ELF-1 (cell line): ENCODE data around the gene CALML5.

Experiments used
- DNase-seq: peaks from one replicate; pipeline ENCODE4 v3.0.0-alpha.2; 2016; ENCODE audit warnings: low read depth, low spot score

CALML5 gene

GRCh38 chr10:5533098-5533731 lies 33.8 kb upstream of the CALML5 start:
- DNase-seq = no peak

GRCh38 chr10:5532618-5533097 lies 33.3 kb upstream of the CALML5 start:
- DNase-seq = no peak

DNA sequence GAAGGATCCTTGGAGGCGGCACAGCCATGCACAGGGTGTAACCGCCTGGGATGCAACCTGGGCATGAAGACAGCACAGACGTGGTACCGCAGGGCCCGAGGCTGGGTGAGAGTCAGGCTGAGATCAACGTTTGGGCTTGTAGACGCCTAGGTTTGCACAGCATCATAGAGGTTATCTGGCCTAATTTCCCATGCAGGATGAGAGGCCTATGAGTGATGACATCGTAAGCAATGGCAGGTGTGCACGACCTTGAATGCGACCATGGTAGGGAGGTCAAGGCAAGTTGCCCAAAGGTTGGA lies 32.9 kb upstream of the CALML5 start:
- no peak for DNase-seq

DNA sequence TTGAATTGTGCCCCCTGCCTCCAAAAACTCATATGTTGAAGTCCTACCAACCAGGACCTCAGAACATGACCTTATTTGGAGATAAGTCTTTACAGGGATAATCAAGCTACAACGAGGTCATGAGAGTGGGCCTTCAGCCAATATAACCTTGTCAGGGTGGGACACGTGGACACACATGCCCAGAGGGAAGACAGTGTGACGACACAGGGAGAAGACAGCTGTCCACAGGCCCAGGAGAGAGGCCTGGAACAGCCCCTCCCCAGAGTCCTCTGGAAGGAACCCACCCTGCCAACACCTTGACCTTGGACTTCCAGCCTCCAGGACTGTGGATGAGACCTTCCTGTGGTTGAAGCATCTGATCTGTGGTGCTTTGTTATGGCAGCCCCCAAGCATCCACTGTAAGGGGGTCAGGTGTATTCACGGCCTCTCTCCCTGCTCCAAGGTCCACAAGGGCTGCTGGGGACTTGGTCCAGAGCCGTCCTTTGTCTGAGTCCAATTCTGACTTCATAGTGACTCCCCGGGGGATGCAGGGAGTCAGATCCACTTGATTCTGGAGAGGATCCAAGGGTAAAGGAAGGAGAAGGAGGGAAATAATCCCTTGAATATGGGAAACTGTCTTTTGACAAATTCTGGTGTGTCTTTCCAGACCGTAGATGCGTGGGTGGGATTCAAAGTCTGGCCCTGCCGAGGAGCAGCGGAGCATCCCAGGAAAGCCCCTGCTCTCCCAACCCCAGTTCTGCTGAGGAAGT lies 32.4 kb upstream of the CALML5 start:
- DNase-seq = no peak

DNA sequence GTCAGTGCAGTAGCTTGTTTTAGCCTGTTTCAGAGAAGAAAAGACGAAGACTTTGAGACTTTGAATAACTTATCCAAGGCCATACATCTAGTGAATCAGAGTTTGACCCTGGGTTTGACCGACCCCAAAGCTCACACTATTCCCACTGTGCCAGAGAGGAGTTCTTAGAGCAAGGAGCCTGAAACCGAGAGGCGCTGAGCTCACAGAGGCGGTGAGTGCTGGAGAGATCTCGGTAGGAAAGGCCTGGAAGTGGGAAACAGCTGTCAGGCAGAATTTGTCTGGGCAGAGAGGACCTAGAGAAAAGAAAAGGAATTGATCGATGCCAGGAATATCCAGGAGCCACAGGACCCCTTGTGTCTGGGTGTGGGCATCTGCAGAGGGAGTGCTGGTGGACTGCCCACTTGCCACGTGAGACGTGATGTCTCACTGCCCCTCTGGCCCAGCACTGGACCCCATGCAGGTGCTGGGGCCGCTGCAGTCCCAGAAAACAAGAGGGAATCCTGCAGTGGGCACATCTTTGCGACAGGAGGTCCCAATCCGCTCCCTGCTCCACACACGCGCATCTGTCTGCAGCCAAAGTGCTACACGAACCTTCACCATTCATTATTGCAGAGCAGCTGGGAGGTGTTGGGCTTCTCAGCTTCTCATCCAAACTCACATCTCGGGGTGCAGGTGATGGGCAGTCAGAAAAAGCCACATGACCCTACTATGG lies 31.6 kb upstream of the CALML5 start:
- no peak for DNase-seq

- DNase-seq = no peak
Measured at GRCh38 chr10:5530412-5530806, 31.0 kb upstream of the CALML5 start.

DNA sequence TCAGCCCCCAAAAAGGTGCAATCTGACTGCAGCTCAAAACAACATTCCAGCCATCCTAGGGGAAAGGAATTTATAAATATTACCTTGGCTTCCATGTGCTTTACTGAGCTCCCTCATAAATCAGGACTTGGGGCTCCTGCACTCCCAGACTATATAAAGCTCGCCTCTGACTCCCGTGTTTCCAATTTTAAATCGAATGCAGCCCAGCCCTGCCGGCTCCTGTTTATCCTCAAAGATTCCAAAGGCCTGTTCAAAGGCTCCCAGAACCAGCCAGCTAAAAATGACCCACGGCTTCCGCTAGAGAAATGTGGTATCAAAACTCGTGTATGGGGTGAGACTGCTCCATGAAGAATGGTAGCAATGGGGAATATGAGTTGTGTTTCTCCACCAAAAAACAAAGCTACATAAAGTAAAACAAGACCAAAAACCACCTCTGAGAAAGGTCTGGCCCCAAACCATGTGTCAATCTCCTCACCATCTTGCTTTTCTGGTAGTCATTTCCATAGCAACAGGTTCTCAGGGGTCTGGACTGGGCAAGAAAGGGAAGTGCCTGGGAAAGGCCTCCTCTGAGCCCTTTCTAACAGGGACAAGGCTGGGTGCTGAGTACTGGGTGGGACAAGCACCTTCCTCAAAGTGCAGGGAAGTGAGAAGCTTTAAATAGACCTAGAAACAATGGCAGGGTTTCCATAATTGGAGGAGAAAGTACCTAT lies 30.5 kb upstream of the CALML5 start:
- DNase-seq = no peak

DNA sequence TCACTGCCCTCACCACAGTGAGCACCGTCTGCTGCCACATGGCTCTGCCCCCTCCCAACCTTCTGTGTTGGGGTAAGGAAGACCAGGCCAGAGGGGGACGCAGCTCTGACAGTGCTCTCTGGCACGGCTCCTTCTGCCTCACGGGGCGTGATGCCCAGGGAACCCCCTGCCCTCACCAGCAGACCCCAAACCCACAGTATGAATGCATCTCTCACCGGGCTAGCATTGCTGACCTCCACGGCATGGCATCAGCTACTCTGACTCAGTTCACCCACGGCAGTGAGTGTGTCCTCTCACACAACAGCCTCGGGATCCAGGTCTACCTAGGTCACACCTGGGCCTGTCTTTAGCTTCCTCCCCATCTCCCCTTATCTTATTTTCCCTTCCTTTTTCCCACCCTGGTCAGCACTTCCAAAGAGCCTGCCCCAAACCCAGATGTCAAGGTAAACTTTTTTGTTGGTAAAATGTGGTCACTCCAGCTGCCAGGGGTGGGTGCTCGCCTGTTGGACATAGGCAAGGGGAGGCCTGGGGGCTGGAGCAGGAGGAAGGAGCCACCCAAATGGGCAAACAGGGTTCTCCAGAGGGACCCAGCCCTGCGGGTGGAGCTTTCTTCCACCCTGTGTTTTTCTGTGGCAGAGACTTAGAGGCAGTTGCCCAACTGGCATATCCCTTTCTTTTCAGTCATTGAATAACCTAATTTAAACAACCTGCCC lies 29.8 kb upstream of the CALML5 start:
- DNase-seq = no peak

DNA sequence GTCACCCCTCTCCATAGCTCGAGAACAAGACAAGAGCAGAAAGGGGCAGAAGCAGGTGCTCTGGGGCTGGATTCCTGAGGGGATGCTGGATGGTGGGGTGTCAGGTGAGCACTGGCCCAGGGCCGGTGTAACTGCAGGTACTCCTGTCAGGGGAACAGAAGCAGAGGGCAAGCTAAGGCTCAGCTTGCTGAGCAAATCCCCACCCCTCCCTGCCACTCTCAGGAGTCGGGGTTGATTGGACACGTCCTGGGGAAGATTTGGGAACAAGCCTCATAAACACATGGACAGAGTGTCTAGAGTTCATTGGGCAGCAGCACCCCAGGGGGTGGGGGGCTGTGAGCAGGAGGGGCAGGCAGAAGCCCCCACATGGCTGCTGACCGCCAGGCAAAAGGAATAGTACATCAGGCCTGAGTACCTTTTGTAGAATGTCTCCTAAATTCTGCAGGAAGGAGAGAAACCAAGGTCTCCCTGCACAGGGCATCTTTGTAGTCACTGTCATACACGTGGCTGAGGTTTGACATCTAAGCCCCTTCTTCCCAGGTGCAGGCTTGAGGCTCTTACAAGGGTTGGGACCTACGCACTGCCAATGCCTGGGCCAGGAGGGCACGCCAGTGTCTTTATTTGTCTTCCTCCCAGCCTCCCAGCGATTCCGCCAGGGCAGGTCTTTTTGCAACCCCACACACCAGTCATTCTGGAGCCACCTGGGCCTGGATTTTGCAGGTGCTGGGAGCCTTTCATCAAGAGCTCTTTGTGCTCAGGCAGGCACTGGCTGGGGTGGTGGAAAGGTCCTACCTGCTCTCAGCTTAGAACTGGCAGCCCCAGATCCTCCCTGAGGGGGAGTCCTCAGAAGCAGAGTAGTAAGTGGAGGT lies 28.2 kb upstream of the CALML5 start:
- no peak for DNase-seq

DNA sequence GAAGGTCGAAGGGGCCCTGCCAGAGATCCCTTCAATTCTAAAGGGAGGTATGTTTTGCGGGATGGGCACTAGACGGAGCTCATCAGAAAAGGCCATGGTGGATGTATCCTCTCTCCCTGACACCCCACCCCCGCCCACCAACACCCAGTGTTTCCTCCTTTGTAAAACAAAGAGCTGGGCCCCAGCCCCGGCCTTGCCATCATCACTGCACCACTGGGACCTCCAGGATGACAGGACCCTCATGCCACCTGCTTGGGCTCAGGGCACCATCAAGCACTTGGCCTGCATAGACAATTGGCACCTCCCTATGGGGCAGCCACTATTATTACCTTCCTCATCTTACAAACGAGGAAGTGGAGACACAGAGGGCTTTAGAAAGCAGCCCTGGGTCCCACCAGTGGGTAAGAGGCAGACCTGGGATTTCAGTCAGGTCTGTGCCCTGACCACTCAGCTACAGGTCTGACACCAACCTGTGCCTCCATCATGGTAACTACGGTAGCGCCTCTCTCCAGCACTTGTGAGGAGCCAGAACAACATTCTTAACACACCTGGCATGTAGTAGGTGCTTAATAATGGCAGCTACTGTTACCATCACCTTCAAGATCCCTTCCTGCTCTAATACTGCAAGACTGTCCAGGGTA lies 27.4 kb upstream of the CALML5 start:
- no peak for DNase-seq

DNA sequence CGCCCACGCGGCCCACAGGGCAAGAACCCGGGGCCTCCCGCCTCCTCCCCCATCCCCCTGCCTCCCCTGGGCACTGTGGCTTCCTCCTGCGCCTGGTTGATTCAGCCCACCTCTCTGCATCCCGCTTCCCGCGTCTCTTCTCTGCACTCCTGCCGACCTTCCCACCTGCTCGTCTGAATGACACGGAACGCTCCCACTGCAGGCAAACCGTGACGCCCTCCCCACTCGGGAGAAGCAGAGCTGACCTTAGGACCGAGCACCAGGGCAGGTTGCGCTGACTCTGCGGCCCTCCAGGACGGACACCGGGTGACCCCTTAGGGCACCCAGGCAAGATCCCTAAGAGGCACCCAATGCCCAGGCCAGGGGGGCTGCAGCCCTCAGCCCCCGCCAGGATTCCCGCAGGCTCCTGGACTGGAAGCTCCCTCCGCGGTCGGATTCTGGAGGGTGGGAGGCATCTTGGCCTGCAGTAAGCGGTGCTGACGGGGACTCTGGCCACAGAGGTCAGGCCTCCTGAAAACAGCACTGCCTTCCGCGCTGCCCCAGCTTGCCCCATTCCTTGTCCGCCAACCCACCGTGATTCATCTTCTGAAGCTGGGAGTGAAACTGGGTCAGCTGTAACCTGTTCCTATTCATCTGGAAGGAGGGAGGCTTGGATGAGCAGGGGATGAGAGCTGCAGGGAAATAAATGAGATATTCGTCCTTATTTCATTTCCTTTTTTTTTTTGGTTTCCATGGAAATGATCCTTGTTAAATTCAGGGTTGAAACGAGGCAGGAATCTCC lies 26.4 kb upstream of the CALML5 start:
- DNase-seq = no peak

GRCh38 chr10:5524641-5525560 lies 25.5 kb upstream of the CALML5 start, which contains the start of gene CALML3:
TSS of gene CALML3 (plus strand) at chr10:5524961. CDS start at chr10:5525086, 125 bp downstream.
- DNase-seq = no peak

DNA sequence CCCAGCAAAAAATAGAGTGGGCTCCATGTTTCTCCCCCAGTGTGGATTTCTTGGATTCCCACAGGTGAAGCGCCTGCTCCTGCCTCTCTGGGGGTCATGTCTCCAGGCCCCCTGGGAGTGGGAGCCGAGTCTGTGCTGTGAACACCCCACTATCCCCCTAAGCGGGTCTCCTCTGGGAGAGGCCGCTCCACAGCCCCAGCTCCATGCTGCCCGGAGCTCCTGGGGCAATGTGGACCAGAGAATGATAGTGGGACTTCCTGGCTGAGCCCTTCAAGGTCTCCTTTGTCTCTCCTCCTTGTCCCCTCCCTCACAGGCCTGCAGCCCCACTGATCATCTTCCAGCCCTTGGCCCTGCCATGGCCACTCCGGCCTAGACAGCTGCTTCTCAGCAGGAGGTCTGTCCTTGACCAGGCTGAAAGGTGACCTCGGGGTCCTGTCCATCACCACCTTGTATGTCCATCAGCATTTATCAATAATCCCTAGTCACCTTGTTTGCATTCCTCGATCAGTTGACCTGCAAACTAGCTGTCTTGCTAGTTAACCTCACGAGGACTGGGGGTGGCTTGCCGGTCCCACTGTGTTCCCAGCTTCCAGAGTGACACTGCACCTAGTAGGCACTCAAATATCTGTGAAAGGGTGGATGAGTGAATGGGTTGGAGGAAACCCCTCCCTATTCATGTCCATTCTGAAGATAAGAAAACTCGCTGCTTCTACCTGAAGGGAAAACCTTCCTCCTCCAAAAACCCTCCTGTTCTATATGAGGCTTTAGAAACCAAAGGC lies 24.6 kb upstream of the CALML5 start:
- DNase-seq = no peak

DNA sequence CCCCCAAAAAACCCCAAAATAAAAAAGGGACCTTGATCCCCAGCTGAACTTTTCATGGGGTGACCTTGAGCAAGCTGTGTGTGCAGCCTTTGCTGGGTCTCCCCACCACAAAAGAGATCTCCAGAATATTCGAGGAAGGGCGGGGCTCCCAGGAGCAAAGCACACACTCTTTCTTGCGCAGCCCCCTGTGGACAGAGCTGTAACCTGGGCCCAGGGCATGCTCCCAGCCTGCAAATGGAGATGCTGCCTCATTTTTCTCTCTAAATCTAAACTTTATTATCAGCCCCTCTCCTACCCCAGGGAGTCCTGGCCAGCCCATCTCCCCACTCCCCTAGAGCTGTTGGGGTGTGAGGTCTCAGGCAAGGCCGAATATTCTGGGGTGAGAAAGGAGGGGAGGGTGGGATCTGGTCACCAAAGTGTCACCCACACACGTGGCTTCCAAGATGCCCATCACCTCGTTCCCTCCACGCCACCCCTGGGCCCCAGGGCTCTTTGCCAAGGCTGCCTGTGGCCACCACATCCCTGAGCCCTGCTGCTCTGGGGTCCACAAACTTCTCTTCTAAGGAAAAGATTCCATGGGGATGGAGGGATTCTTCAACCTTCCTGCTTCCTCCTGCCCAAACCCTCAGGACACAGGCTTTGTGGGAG lies 23.7 kb upstream of the CALML5 start:
- no peak for DNase-seq

DNA sequence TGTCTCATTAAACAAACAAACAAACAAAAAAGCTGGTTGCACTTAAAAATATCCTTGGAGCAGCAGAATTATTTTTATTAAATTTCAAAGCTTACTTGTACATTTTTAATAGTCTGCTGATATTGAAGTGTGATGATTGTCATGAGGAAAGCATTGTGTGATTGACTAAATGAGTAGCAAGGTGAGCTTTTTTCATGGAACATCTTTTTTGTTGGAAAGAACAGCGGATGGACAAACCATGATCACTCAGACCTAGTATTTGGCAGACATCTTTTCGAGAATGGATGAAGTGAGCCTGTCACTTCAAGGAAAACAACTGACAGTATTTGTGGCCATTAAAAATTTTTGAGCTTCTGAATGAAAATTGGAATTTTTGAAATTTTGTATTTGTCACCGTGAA lies 19.7 kb upstream of the CALML5 start:
- DNase-seq = no peak

DNA sequence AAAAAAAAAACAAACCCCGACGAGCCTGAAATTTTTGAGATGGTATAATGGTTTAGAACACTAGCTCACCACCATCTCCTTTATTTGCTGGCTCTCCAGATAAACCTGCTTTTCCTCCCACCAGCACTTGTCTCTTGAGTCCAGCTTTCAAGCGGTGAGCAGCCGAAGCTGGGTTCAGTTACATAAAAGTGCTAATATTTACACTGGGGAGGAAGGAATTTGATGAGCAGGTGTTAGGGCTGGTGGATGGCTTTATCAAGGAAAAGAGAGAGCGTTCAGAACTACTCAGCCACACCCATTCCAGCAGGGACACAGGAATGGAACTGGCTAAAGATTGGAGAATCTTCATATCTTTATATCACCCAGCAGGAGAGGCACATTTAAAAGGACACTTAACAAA lies 18.8 kb upstream of the CALML5 start:
- DNase-seq = no peak

GRCh38 chr10:5517546-5517945 lies 18.2 kb upstream of the CALML5 start:
- no peak for DNase-seq
